ENCODE measurements around the gene SPAAR. TPM values are rescaled to one million over a fixed set of nuclear protein-coding genes. Genes with fewer than 3 reads are reported as not detected.

The SPAAR gene
- total RNA-seq, 3 donors from 2014 or later (not counting 1 experiment from before 2014, with no cell fraction given) = not detected

GRCh38 chr9:35954942-35955546 is 45.8 kb downstream of the SPAAR start:
- no peak overlapping the region for H3K4me3 ChIP-seq (ENCODE audit: low read length)
- no peaks in the 10 kb centered on the region for H3K9me3 Mint-ChIP-seq
- H3K9me3 ChIP-seq (ENCODE audit: control insufficient read depth, insufficient read depth, low read length) = no peaks in the 10 kb centered on the region
- no peaks in the 10 kb centered on the region for H3K36me3 Mint-ChIP-seq
- H3K27me3 ChIP-seq (ENCODE audit: control insufficient read depth, insufficient read depth, low read length) = peaks cover 2% of the 10 kb centered on the region
- H3K4me1 ChIP-seq (ENCODE audit: control insufficient read depth, insufficient read depth, low read length) = no peaks in the 10 kb centered on the region
- no peak overlapping the region for H3K27ac ChIP-seq (ENCODE audit: low read length)
- 17% methylated on average over 6 of the region's 6 CpGs for WGBS (ENCODE audit: insufficient coverage)
- ATAC-seq (peak; percentile 73 to 83 (median 78)), DNase-seq (peak in 1 of 2 donors; percentile 84)
- no peak overlapping the region for H3K27ac Mint-ChIP-seq
- H3K4me1 Mint-ChIP-seq = no peaks in the 10 kb centered on the region
- intact Hi-C loops (cut with micrococcal nuclease) = loop anchor here (2.0 kb wide), 2 partner anchors 68 to 374 kb away; no protein-coding TSS in a partner anchor
- peak; percentile 81 for TF ChIP-seq CTCF (IDR thresholded peaks at IDR 0.05)
- H3K27me3 Mint-ChIP-seq (ENCODE audit: low read depth in 2 of 2) = peaks cover 28 to 40% of the 10 kb centered on the region in 2 donors
- no peaks in the 10 kb centered on the region for H3K36me3 ChIP-seq (ENCODE audit: control insufficient read depth, insufficient read depth, low read length)
- H3K4me3 Mint-ChIP-seq = no peak overlapping the region

GRCh38 chr9:35956651-35957050 is 47.4 kb downstream of the SPAAR start:
- H3K36me3 Mint-ChIP-seq = no peaks in the 10 kb centered on the region
- no peaks in the 10 kb centered on the region for H3K4me1 ChIP-seq (ENCODE audit: control insufficient read depth, insufficient read depth, low read length)
- no peak for TF ChIP-seq CTCF (IDR thresholded peaks at IDR 0.05)
- H3K4me1 Mint-ChIP-seq = no peaks in the 10 kb centered on the region
- H3K36me3 ChIP-seq (ENCODE audit: control insufficient read depth, insufficient read depth, low read length) = no peaks in the 10 kb centered on the region
- no peak for DNase-seq
- H3K9me3 ChIP-seq (ENCODE audit: control insufficient read depth, insufficient read depth, low read length) = no peaks in the 10 kb centered on the region
- no peak overlapping the region for H3K4me3 ChIP-seq (ENCODE audit: low read length)
- no peak overlapping the region for H3K4me3 Mint-ChIP-seq
- H3K27me3 Mint-ChIP-seq (ENCODE audit: low read depth in 2 of 2) = peaks cover 36 to 51% of the 10 kb centered on the region in 2 donors
- H3K27me3 ChIP-seq (ENCODE audit: control insufficient read depth, insufficient read depth, low read length) = peaks cover 2% of the 10 kb centered on the region
- ATAC-seq = no peak
- no peak overlapping the region for H3K27ac ChIP-seq (ENCODE audit: low read length)
- intact Hi-C loops (cut with micrococcal nuclease) = no loop called here
- no peak overlapping the region for H3K27ac Mint-ChIP-seq
- no peaks in the 10 kb centered on the region for H3K9me3 Mint-ChIP-seq
- 82% methylated on average over 5 of the region's 5 CpGs for WGBS (ENCODE audit: insufficient coverage)

GRCh38 chr9:35958104-35958837 is 49.0 kb downstream of the SPAAR start, which contains the start of gene OR2S2:
Gene OR2S2 (minus strand): TSS chr9:35958154. CDS start chr9:35958098, 56 bp downstream.
- H3K9me3 Mint-ChIP-seq = no peaks in the 10 kb centered on the region
- no peak for TF ChIP-seq CTCF (IDR thresholded peaks at IDR 0.05)
- no peak within 1 kb of the TSS for H3K4me3 ChIP-seq (ENCODE audit: low read length)
- H3K36me3 ChIP-seq (ENCODE audit: control insufficient read depth, insufficient read depth, low read length) = no peaks in the 10 kb centered on the region
- H3K4me1 Mint-ChIP-seq = no peaks in the 10 kb centered on the region
- no peaks in the 10 kb centered on the region for H3K9me3 ChIP-seq (ENCODE audit: control insufficient read depth, insufficient read depth, low read length)
- no peak within 1 kb of the TSS for H3K27ac ChIP-seq (ENCODE audit: low read length)
- H3K4me3 Mint-ChIP-seq = no peak within 1 kb of the TSS
- intact Hi-C loops (cut with micrococcal nuclease) = no loop called here
- H3K4me1 ChIP-seq (ENCODE audit: control insufficient read depth, insufficient read depth, low read length) = no peaks in the 10 kb centered on the region
- DNase-seq (no peak), ATAC-seq (no peak)
- H3K27me3 Mint-ChIP-seq (ENCODE audit: low read depth in 2 of 2) = peaks cover 40 to 51% of the 10 kb centered on the region in 2 donors
- WGBS (ENCODE audit: insufficient coverage) = 75% methylated on average over 5 of the region's 5 CpGs
- H3K36me3 Mint-ChIP-seq = no peaks in the 10 kb centered on the region
- peaks cover 4% of the 10 kb centered on the region for H3K27me3 ChIP-seq (ENCODE audit: control insufficient read depth, insufficient read depth, low read length)
- H3K27ac Mint-ChIP-seq = no peak within 1 kb of the TSS

All from natural killer cell (primary cell).